NCI-H748 (cell line): ENCODE results near the gene FAM174B.
A peak's percentile ranks its signal among the peaks of the same experiment; 100 is the strongest.

Source experiments
- DNase-seq: peaks from one replicate; lab custom pipeline; 2025; ENCODE audit not compliant: unreplicated experiment; lab: John Stamatoyannopoulos, UW

The FAM174B gene

GRCh38 chr15:92643849-92644815, 11.4 kb downstream of the FAM174B start:
- DNase-seq: no peak

- no peak for DNase-seq
Measured at GRCh38 chr15:92638709-92639365, 16.7 kb downstream of the FAM174B start.

GRCh38 chr15:92638291-92638708, 17.3 kb downstream of the FAM174B start:
- DNase-seq: peak; percentile 89

- DNase-seq: no peak
Measured at GRCh38 chr15:92637626-92638025, 17.9 kb downstream of the FAM174B start.

- peak; percentile 66 for DNase-seq
Measured at GRCh38 chr15:92636908-92637481, 18.6 kb downstream of the FAM174B start.

- no peak for DNase-seq
Measured at GRCh38 chr15:92636401-92636907, 19.1 kb downstream of the FAM174B start.

- DNase-seq: peak; percentile 48
Measured at GRCh38 chr15:92634671-92635201, 20.8 kb downstream of the FAM174B start.

- no peak for DNase-seq
Measured at GRCh38 chr15:92634060-92634459, 21.5 kb downstream of the FAM174B start.

GRCh38 chr15:92633418-92633817, 22.2 kb downstream of the FAM174B start:
- no peak for DNase-seq

- no peak for DNase-seq
Measured at GRCh38 chr15:92633001-92633400, 22.6 kb downstream of the FAM174B start.

- DNase-seq: no peak
Measured at GRCh38 chr15:92631721-92632120, 23.9 kb downstream of the FAM174B start.

- DNase-seq: no peak
Measured at GRCh38 chr15:92629975-92630626, 25.5 kb downstream of the FAM174B start.

- DNase-seq: no peak
Measured at GRCh38 chr15:92629276-92629974, 26.1 kb downstream of the FAM174B start.

GRCh38 chr15:92627014-92627413, 28.6 kb downstream of the FAM174B start:
- no peak for DNase-seq

- DNase-seq: no peak
Measured at GRCh38 chr15:92625251-92625980, 30.2 kb downstream of the FAM174B start.

GRCh38 chr15:92624401-92624991, 31.1 kb downstream of the FAM174B start:
- DNase-seq: peak; percentile 42

GRCh38 chr15:92623435-92623834, 32.1 kb downstream of the FAM174B start:
- peak; percentile 88 for DNase-seq

GRCh38 chr15:92621972-92622533, 33.5 kb downstream of the FAM174B start:
- no peak for DNase-seq

- no peak for DNase-seq
Measured at GRCh38 chr15:92620991-92621390, 34.6 kb downstream of the FAM174B start.
